RWPE2 (cell line): ENCODE data around the gene TOPAZ1.

ENCODE experiments used
- ATAC-seq: fragments of 200-7000 bp; cut with Tn5 transposase; 3 replicates; pipeline ENCODE4 v1.9.1; 2021; ENCODE audit warnings: low read depth
- DNase-seq: peaks from one replicate; pipeline ENCODE4 v3.0.0-alpha.2; 2020; ENCODE audit warnings: low spot score
- H3K27ac ChIP-seq: fragments of 450-650 bp; 2 replicates; pipeline ENCODE4 v1.5.1; 2017; ENCODE audit warnings: mild to moderate bottlenecking; ENCODE audit not compliant: poor library complexity, severe bottlenecking
- H3K27me3 ChIP-seq: fragments of 250-450 bp; sonication (Bioruptor Pico); 2 replicates; pipeline ENCODE4 v1.5.1; 2021; ENCODE audit warnings: mild to moderate bottlenecking, moderate library complexity; ENCODE audit not compliant: insufficient read depth, poor library complexity, severe bottlenecking
- H3K36me3 ChIP-seq: fragments of 250-450 bp; sonication (Bioruptor Pico); 2 replicates; pipeline ENCODE4 v1.5.1; 2020; ENCODE audit warnings: low read depth, mild to moderate bottlenecking, moderate library complexity
- H3K4me1 ChIP-seq: fragments of 250-450 bp; sonication (Bioruptor Pico); 2 replicates; pipeline ENCODE4 v1.5.1; 2021; ENCODE audit warnings: mild to moderate bottlenecking, moderate library complexity; ENCODE audit not compliant: insufficient read depth, poor library complexity, severe bottlenecking
- H3K4me3 ChIP-seq: fragments of 250-450 bp; sonication (Bioruptor Pico); 2 replicates; pipeline ENCODE4 v1.5.1; 2021; ENCODE audit warnings: mild to moderate bottlenecking, moderate library complexity; ENCODE audit not compliant: severe bottlenecking
- H3K9me3 ChIP-seq: fragments of 250-450 bp; sonication (Bioruptor Pico); 2 replicates; pipeline ENCODE4 v1.5.1; 2021; ENCODE audit warnings: mild to moderate bottlenecking, moderate library complexity; ENCODE audit not compliant: severe bottlenecking
- CTCF ChIP-seq: fragments of 450-650 bp; IDR thresholded peaks from one replicate; pipeline ENCODE4 v1.5.1; 2017; ENCODE audit warnings: mild to moderate bottlenecking, moderate library complexity; ENCODE audit not compliant: poor library complexity, severe bottlenecking

Gene TOPAZ1

DNA sequence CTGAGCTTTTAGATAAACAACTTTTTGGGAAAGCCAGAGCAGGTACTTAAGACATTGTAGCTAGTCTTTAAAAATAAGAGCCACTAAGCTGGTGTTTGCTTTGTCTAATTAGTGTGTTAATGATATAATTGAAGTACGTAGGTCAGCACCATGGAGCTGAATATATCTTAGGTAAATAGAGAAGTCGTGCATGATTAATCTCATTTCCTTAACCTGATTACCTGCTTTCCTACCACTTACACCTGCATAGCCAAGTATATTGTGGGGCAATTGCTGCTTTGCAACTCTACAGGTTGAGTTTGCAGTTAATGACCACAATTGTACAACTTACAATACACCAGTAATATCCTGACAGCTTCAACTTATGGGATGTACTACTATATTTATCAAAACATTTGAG lies 17.6 kb upstream of the TOPAZ1 start:
- no peak overlapping the region for H3K27ac ChIP-seq
- ATAC-seq (no peak), DNase-seq (no peak)
- H3K4me1 ChIP-seq = no peaks in the 10 kb centered on the region
- H3K27me3 ChIP-seq = peaks cover 11% of the 10 kb centered on the region
- TF ChIP-seq CTCF = no peak
- H3K9me3 ChIP-seq = no peaks in the 10 kb centered on the region
- H3K4me3 ChIP-seq = no peak overlapping the region
- H3K36me3 ChIP-seq = no peaks in the 10 kb centered on the region

DNA sequence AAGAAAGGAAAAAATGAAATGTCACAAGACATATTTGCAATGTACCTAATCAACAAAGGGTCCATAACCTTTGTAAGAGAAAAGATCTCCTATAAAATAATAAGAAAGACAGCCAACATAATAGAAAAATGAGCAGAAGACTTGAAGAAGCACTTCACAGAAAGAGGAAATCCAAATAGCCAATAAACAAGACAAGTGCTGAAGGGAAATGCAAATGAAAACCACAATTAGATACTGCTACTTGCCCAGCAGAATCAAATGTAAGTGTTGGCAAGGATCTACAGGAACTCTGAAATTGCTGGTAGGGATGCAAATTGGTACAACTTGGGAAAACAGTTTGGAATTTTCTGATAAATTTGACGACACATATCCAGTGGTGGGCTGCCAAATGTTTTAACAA lies 15.1 kb upstream of the TOPAZ1 start:
- H3K4me3 ChIP-seq = no peak overlapping the region
- ATAC-seq (no peak), DNase-seq (no peak)
- no peak for TF ChIP-seq CTCF
- H3K27ac ChIP-seq = no peak overlapping the region
- H3K27me3 ChIP-seq = peaks cover 11% of the 10 kb centered on the region
- no peaks in the 10 kb centered on the region for H3K4me1 ChIP-seq
- no peaks in the 10 kb centered on the region for H3K9me3 ChIP-seq
- no peaks in the 10 kb centered on the region for H3K36me3 ChIP-seq

DNA sequence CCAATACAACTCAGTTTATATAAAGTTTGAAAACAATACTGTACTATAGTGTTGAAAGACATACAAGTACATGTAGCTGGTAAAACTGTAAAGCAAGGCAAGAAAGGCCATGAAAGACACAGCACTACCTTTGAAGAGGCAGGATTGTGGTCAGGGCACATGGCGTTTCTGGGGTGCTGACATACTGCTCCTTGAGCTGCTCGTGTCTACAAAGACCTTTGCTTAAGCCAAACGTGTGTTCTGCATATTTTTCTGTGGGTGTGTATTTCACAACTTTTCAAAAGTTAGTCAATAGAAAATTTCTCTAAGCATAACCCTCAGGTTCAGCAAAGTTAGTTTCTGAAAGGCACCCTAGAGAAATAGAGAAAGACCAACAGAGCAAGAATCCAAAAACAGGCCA lies 14.1 kb upstream of the TOPAZ1 start:
- TF ChIP-seq CTCF = no peak
- no peak overlapping the region for H3K4me3 ChIP-seq
- peaks cover 11% of the 10 kb centered on the region for H3K27me3 ChIP-seq
- H3K4me1 ChIP-seq = no peaks in the 10 kb centered on the region
- no peak for DNase-seq
- no peaks in the 10 kb centered on the region for H3K36me3 ChIP-seq
- ATAC-seq = no peak
- H3K27ac ChIP-seq = no peak overlapping the region
- H3K9me3 ChIP-seq = no peaks in the 10 kb centered on the region

GRCh38 chr3:44228900-44229299 lies 12.8 kb upstream of the TOPAZ1 start:
- Histone ChIP-seq H3K27ac (no peak overlapping the region), H3K9me3 (no peaks in the 10 kb centered on the region), H3K4me1 (no peaks in the 10 kb centered on the region), H3K4me3 (no peak overlapping the region), H3K27me3 (peaks cover 11% of the 10 kb centered on the region), H3K36me3 (no peaks in the 10 kb centered on the region)
- ATAC-seq = no peak
- no peak for DNase-seq
- no peak for TF ChIP-seq CTCF

GRCh38 chr3:44232407-44232806 lies 9.3 kb upstream of the TOPAZ1 start:
- Histone ChIP-seq H3K4me1 (no peaks in the 10 kb centered on the region), H3K9me3 (no peaks in the 10 kb centered on the region), H3K4me3 (no peak overlapping the region), H3K27ac (no peak overlapping the region), H3K27me3 (no peaks in the 10 kb centered on the region), H3K36me3 (no peaks in the 10 kb centered on the region)
- no peak for ATAC-seq
- TF ChIP-seq CTCF = no peak
- DNase-seq = no peak
